ENCODE results near the gene RBM7. TPM values are rescaled to one million over a fixed set of nuclear protein-coding genes. Genes with fewer than 3 reads are reported as not detected.

The RBM7 gene
- total and polyA plus RNA-seq, 12 donors, result 3.9 to 29.3 (median 20.0) TPM

- Histone ChIP-seq H3K27me3 (no peaks in the 10 kb centered on the region), H3K36me3 (peaks cover 0 to 92% (median 19%) of the 10 kb centered on the region in 9 donors), H3K4me3 (no peak overlapping the region), H3K4me1 (peaks cover 0 to 44% (median 11%) of the 10 kb centered on the region in 9 donors), H3K27ac (peak overlapping the region in 1 of 10 donors; percentile 50), H3K9me3 (no peaks in the 10 kb centered on the region)
- ATAC-seq, result no peak
- DNase-seq, result no peak
- TF ChIP-seq CTCF (IDR thresholded peaks at IDR 0.05), result no peak
- WGBS, 2 donors, result 64 to 67% methylated on average over 3 of the region's 3 CpGs
- intact Hi-C loops (cut with DNase I), result no loop called here
These were observed 47.4 kb downstream of the RBM7 start for GRCh38 chr11:114447892-114448291.

GRCh38 chr11:114448749-114449482 lies 48.5 kb downstream of the RBM7 start:
- peak overlapping the region in 3 of 10 donors; percentile 1 to 50 (median 22) for H3K27ac ChIP-seq
- intact Hi-C loops (cut with DNase I), result no loop called here

GRCh38 chr11:114449845-114450244 lies 49.4 kb downstream of the RBM7 start:
- ATAC-seq (no peak), DNase-seq (no peak)
- H3K4me1 ChIP-seq, result peaks cover 0 to 28% (median 11%) of the 10 kb centered on the region in 9 donors
- H3K27ac ChIP-seq, result no peak overlapping the region
- intact Hi-C loops (cut with DNase I), result loop anchor here in 1 of 10 donors (5.0 kb wide), 1 partner anchor 48 kb away; the partner anchor contains the start of genes C11orf71 and RBM7
- TF ChIP-seq CTCF (IDR thresholded peaks at IDR 0.05), result no peak
- H3K36me3 ChIP-seq, result peaks cover 0 to 92% (median 19%) of the 10 kb centered on the region in 9 donors
- H3K9me3 ChIP-seq, result no peaks in the 10 kb centered on the region
- WGBS, 2 donors, result 77 to 86% methylated on average over 6 of the region's 6 CpGs
- H3K27me3 ChIP-seq, result no peaks in the 10 kb centered on the region
- no peak overlapping the region for H3K4me3 ChIP-seq

More at GRCh38 chr11:114448749-114449482, 48.5 kb downstream of the RBM7 start:
- no peak for TF ChIP-seq CTCF (IDR thresholded peaks at IDR 0.05)
- Histone ChIP-seq H3K4me3 (no peak overlapping the region), H3K4me1 (peaks cover 0 to 36% (median 11%) of the 10 kb centered on the region in 9 donors), H3K9me3 (no peaks in the 10 kb centered on the region), H3K27me3 (no peaks in the 10 kb centered on the region), H3K36me3 (peaks cover 0 to 96% (median 19%) of the 10 kb centered on the region in 9 donors)
- WGBS, 2 donors, result 69 to 79% methylated on average over 2 of the region's 2 CpGs
- DNase-seq (no peak), ATAC-seq (peak in 3 of 8 donors; percentile 19 to 49 (median 37))

GRCh38 chr11:114452399-114452798 lies 51.9 kb downstream of the RBM7 start:
- no peaks in the 10 kb centered on the region for H3K9me3 ChIP-seq
- no peaks in the 10 kb centered on the region for H3K27me3 ChIP-seq
- peaks cover 0 to 26% (median 11%) of the 10 kb centered on the region in 9 donors for H3K4me1 ChIP-seq
- ATAC-seq, result no peak
- WGBS, 2 donors, result 97 to 98% methylated on average over 3 of the region's 3 CpGs
- H3K27ac ChIP-seq, result no peak overlapping the region
- H3K36me3 ChIP-seq, result peaks cover 0 to 79% (median 19%) of the 10 kb centered on the region in 9 donors
- DNase-seq, result no peak
- TF ChIP-seq CTCF (IDR thresholded peaks at IDR 0.05), result no peak
- no peak overlapping the region for H3K4me3 ChIP-seq
- intact Hi-C loops (cut with DNase I), result loop anchor here in 1 of 10 donors (5.0 kb wide), 1 partner anchor 50 kb away; the partner anchor contains the start of genes C11orf71 and RBM7

Other genes starting within 250 kb of the RBM7 start
- 100 to 1,000 TPM in 1 of 10 donors, 10 to 100 TPM in 8, 1 to 10 TPM in 1; 6.9 to 111 (median 19.8) TPM for gene NNMT, start 104.3 kb upstream of the RBM7 start, total RNA-seq
- gene NNMT, start 104.3 kb upstream of the RBM7 start, polyA plus RNA-seq, result 100 to 1,000 TPM in 1 of 2 donors, 10 to 100 TPM in 1; 83.2 to 114 TPM
- gene C11orf71, start 155 bp upstream of the RBM7 start, total RNA-seq, result 10 to 100 TPM in 7 of 10 donors, 1 to 10 TPM in 3; 7.1 to 14.4 (median 10.9) TPM
- gene C11orf71, start 155 bp upstream of the RBM7 start, polyA plus RNA-seq, result 10 to 100 TPM in 1 of 2 donors, 1 to 10 TPM in 1; 3.7 to 10.5 TPM
- 100 to 1,000 TPM; 140 to 204 (median 174) TPM for gene REXO2, start 38.8 kb downstream of the RBM7 start, total RNA-seq
- gene REXO2, start 38.8 kb downstream of the RBM7 start, polyA plus RNA-seq, result 100 to 1,000 TPM in 1 of 2 donors, 10 to 100 TPM in 1; 85.4 to 142 TPM
- not detected for gene NXPE1, start 159.2 kb downstream of the RBM7 start, total RNA-seq
- under 1 TPM in 1 of 2 donors, not detected in 1; 0.03 TPM for gene NXPE1, start 159.2 kb downstream of the RBM7 start, polyA plus RNA-seq
- gene NXPE4, start 195.1 kb downstream of the RBM7 start, total RNA-seq, result not detected
- not detected for gene NXPE4, start 195.1 kb downstream of the RBM7 start, polyA plus RNA-seq

Measured in heart right ventricle (tissue), 16 donors.